MG63 (cell line): ENCODE results near the gene BICRA. TPM values are rescaled to one million over a fixed set of nuclear protein-coding genes. Genes with fewer than 3 reads are reported as not detected.
"Not testable (repeated sequence)": the region's sequence is repeated elsewhere in the genome, so short reads cannot be mapped to it uniquely, and the experiment has no call there.

Experiments
- DNase-seq: peaks from one replicate; pipeline ENCODE4 v3.0.0-alpha.2; 2020
- H3K27me3 ChIP-seq: fragments of 250-450 bp; sonication (Bioruptor Pico); 2 replicates; pipeline ENCODE4 v1.5.1; 2020; ENCODE audit warnings: mild to moderate bottlenecking, moderate library complexity
- H3K36me3 ChIP-seq: fragments of 250-450 bp; sonication (Bioruptor Pico); 2 replicates; pipeline ENCODE4 v1.5.1; 2020; ENCODE audit warnings: mild to moderate bottlenecking, moderate library complexity
- H3K4me3 ChIP-seq: fragments of 250-450 bp; sonication (Bioruptor Pico); 2 replicates; pipeline ENCODE4 v1.5.1; 2020; ENCODE audit warnings: mild to moderate bottlenecking, moderate library complexity
- H3K9me3 ChIP-seq: fragments of 250-450 bp; sonication (Bioruptor Pico); 2 replicates; pipeline ENCODE4 v1.5.1; 2020; ENCODE audit warnings: mild to moderate bottlenecking, moderate library complexity
- total RNA-seq: library from RNA; depleted of rRNA; stranded (reverse); fragments of >200 nt; shearing (Covaris generic); gene quantifications from 2 replicates; pipeline ENCODE4 v1.2.3, GENCODE V29; 2014; ENCODE audit warnings: low replicate concordance; rRNA removed

BICRA gene
- total RNA-seq: 0.10 and 0.52 TPM in 2 replicates

DNA sequence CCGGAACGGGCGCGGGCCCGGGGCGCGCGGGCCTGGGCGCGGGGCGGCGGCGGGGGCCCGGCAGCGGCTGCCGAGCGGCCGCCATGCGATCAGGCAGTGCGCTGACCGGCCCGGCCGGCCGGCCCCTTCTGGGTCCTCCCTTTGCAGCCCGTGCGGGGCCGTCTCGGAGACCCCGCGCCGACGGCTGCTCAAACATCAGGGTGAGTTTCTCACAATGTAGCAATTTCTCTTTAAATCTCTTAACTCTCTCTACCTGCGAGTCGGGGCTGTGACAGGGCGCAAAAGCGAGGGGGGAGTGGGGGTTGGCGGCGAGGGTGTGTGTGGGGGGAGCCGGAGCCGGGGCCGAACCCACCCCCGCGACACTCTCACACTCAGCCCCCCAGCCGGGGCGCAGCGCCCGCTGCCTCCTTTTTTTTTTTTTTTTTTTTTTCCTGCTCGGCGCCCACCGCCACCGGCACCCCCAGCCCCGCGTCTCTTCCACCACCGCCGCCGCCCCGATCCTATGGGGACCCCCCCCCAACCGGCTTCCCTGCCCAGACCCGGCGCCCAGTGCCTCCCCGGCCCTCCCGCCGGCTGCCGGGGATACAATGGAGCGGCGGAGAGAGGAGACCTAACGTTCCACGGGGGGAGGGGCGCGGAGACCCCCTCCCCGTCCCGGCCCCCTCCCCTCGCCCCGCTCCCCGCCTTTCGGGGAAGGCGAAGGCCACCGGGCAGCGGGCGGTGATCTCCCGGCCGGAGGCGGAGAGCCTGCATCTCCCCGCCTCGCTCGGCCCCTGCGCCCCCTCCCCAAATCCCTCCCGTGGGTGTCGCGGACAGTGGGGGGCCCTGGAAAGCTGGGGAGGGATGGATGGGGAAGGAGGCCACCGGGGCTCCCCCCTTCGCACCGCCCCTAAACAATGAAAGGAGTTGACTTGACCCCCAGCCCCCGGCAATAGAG, at the start of gene BICRA:
BICRA (plus strand) TSS at position 166 of the 937 bp plus-strand sequence. CDS start 64,441 bp downstream, outside the sequence.
- peak within 1 kb of the TSS; percentile 100 for H3K4me3 ChIP-seq
- no peaks in the 10 kb centered on the region for H3K27me3 ChIP-seq
- H3K36me3 ChIP-seq: peaks cover 9% of the 10 kb centered on the region
- no peaks in the 10 kb centered on the region for H3K9me3 ChIP-seq
- DNase-seq: peak; percentile 83

DNA sequence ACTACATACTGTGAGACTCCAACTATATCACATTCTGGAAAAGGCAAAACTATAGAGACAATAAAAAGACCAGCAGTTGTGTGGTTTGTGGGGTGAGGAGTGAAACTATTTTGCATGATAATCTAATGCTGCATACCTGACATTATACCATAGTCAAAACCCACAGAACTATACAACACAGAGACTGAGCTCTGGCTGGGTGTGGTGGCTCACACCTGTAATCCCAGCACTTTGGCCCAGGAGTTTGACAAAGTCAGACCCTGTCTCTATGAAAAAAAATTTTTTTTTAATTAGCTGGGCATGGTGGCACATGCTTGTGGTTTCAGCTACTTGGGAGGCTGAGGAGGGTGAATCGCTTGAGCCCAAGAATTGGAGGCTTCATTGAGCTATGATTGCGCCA, 47.9 kb upstream of the BICRA start:
- no peaks in the 10 kb centered on the region for H3K36me3 ChIP-seq
- no peaks in the 10 kb centered on the region for H3K27me3 ChIP-seq
- DNase-seq: no peak
- H3K9me3 ChIP-seq: no peaks in the 10 kb centered on the region
- no peak overlapping the region for H3K4me3 ChIP-seq

- no peak for DNase-seq
- Histone ChIP-seq H3K36me3 (no peaks in the 10 kb centered on the region), H3K27me3 (no peaks in the 10 kb centered on the region), H3K9me3 (no peaks in the 10 kb centered on the region), H3K4me3 (no peak overlapping the region)
Measured at GRCh38 chr19:47561440-47562057, 47.4 kb upstream of the BICRA start.

DNA sequence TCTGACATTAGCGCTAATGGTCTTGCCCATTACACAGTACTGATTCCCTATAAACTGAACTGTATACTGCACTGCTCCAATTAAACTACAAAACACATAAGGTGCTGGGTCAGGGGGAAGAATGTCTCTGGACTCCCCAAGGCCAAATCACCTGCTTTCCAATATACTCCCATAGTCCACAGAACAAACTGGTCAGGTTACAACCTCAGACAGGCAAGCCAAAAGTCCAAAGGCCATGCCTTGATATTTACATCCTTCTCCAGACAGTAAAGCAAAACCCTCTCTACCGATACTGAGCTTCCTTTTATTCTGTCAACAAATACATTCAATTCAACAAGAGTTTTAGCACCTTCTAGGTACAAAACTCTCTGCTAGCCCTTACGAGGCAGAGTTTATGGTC, 44.9 kb upstream of the BICRA start:
- no peaks in the 10 kb centered on the region for H3K36me3 ChIP-seq
- no peaks in the 10 kb centered on the region for H3K9me3 ChIP-seq
- H3K27me3 ChIP-seq: no peaks in the 10 kb centered on the region
- DNase-seq: no peak
- H3K4me3 ChIP-seq: no peak overlapping the region

- H3K4me3 ChIP-seq: no peak overlapping the region
- no peaks in the 10 kb centered on the region for H3K9me3 ChIP-seq
- DNase-seq: no peak
- no peaks in the 10 kb centered on the region for H3K27me3 ChIP-seq
- no peaks in the 10 kb centered on the region for H3K36me3 ChIP-seq
Measured at GRCh38 chr19:47569331-47569730, 39.6 kb upstream of the BICRA start.

- no peak overlapping the region for H3K4me3 ChIP-seq
Measured at GRCh38 chr19:47572635-47573034, 36.3 kb upstream of the BICRA start.

DNA sequence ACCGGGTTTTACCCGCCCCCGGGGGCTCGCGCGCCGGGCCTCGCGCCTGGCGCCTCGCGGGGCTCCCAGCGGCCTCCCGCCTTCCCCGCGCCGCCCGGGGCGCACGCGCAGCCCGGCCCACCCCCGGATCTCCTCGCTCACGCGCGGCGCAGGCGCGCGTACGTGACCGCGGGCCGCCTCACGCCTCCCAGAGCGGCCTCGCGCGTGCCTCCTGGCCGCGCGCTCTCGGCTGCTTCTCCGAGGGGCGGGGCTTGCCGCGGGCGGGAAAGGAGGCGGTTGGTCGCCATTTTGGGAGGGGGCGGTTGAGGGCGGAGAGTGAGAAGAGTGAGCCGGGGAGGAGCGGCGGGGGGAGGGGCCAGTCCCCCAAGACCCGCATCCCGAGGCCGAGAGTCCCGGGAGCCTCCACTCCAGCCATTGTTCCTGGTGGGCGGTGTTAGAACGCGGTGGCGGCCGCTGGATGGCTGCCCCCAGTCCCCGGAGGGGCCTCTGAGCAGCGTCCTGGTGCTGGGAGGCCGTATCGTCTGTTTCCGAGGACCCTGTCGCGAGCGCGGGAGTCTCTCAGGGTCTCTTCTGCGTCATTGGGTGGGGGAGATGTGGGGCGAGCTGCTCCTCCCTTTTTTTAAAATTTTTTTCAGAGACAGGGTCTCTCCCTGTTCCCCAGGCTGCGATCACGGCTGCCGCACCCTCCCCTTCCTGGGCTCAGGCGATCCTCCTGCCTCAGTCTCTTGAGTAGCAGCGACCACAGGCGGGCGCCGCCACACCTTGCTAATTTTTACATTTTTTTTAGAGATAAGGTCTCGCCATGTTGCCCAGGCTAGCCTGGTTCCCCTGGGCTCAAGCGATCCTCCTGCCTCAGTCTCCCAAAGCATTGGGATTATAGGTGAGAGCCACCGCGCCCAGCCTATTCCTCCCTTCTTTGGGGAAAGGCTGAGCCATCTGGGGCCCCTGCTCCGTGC, 35.6 kb upstream of the BICRA start, which contains the start of gene ZNF541:
ZNF541 (minus strand) TSS at position 78 of the 956 bp plus-strand sequence. CDS start 17,292 bp downstream, outside the sequence.
- H3K36me3 ChIP-seq: no peaks in the 10 kb centered on the region
- DNase-seq: no peak
- H3K9me3 ChIP-seq: no peaks in the 10 kb centered on the region
- no peaks in the 10 kb centered on the region for H3K27me3 ChIP-seq
- H3K4me3 ChIP-seq: no peak within 1 kb of the TSS

More at GRCh38 chr19:47572635-47573034, 36.3 kb upstream of the BICRA start:
- no peaks in the 10 kb centered on the region for H3K9me3 ChIP-seq
- H3K36me3 ChIP-seq: no peaks in the 10 kb centered on the region
- DNase-seq: no peak
- H3K27me3 ChIP-seq: no peaks in the 10 kb centered on the region

GRCh38 chr19:47580397-47580796, 28.5 kb upstream of the BICRA start:
- Histone ChIP-seq H3K9me3 (peaks cover 3% of the 10 kb centered on the region; the same call in 1 of the 2 replicates), H3K36me3 (no peaks in the 10 kb centered on the region)
- no peak for DNase-seq

GRCh38 chr19:47581605-47582319, 27.2 kb upstream of the BICRA start:
- Histone ChIP-seq H3K36me3 (no peaks in the 10 kb centered on the region), H3K4me3 (no peak overlapping the region), H3K27me3 (no peaks in the 10 kb centered on the region), H3K9me3 (peaks cover 15% of the 10 kb centered on the region)
- DNase-seq: no peak

More at GRCh38 chr19:47580397-47580796, 28.5 kb upstream of the BICRA start:
- Histone ChIP-seq H3K27me3 (no peaks in the 10 kb centered on the region), H3K4me3 (no peak overlapping the region)

DNA sequence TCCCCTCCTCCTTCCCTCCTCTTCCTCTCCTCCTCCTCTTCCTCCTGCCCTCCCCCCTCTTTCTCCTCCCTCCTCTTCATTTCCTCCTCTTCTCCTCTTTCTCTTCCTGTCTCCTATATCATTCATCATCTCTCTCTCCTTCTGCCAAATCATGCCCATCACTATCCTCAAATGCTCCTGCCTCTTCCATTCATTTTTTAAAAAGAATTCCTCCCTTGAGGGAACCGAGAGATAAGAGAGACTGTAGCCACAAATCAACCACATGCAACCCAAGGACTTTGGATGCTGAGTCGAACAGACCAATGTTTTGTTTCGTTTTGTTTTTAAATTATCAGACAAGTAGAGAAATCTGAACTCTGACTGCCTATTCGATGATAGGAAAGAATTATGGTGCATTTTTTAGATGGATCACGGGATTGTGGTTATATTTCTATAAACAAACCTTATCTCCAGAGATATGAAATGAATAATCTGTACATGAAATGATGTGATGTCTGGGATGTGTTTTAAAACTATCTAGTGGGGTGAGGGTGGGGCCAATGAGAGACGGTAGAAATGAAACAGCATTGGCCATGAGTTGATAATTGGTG, 26.5 kb upstream of the BICRA start:
- H3K4me3 ChIP-seq: no peak overlapping the region; the same call in 1 of the 2 replicates
- no peaks in the 10 kb centered on the region for H3K36me3 ChIP-seq
- DNase-seq: no peak

DNA sequence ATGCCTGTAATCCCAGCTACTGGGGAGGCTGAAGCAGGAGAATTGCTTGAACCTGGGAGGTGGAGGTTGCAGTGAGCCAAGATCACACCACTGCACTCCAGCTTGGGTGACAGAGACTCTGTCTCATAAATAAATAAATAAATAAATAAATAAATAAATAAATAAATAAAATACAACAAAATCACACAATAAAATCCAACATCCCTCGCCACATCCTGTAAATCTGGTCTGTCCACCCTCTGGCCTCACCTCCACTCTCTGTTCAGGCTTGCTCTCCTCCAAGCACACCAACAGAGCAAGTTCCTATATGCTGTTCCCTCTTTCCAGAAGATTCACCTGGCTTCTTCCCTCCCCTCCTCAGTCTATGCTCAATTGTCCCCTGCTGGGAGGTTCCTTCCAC, 25.8 kb upstream of the BICRA start:
- H3K9me3 ChIP-seq: peaks cover 17% of the 10 kb centered on the region
- DNase-seq: not testable (repeated sequence)

More for the DNA sequence above, 26.5 kb upstream of the BICRA start:
- no peaks in the 10 kb centered on the region for H3K27me3 ChIP-seq
- peaks cover 17% of the 10 kb centered on the region for H3K9me3 ChIP-seq

GRCh38 chr19:47587295-47587694, 21.6 kb upstream of the BICRA start:
- Histone ChIP-seq H3K9me3 (peaks cover 17% of the 10 kb centered on the region), H3K36me3 (no peaks in the 10 kb centered on the region), H3K27me3 (no peaks in the 10 kb centered on the region), H3K4me3 (no peak overlapping the region)
- no peak for DNase-seq

More for the DNA sequence above, 25.8 kb upstream of the BICRA start:
- not testable (repeated sequence) for H3K4me3 ChIP-seq, H3K27me3 ChIP-seq, H3K36me3 ChIP-seq

GRCh38 chr19:47589824-47590223, 19.1 kb upstream of the BICRA start:
- no peak for DNase-seq
- Histone ChIP-seq H3K4me3 (no peak overlapping the region), H3K36me3 (no peaks in the 10 kb centered on the region), H3K9me3 (peaks cover 17% of the 10 kb centered on the region), H3K27me3 (no peaks in the 10 kb centered on the region)

GRCh38 chr19:47593860-47594259, 15.1 kb upstream of the BICRA start:
- Histone ChIP-seq H3K27me3 (no peaks in the 10 kb centered on the region), H3K4me3 (no peak overlapping the region), H3K9me3 (no peaks in the 10 kb centered on the region), H3K36me3 (no peaks in the 10 kb centered on the region)
- DNase-seq: no peak

- no peak for DNase-seq
- no peaks in the 10 kb centered on the region for H3K9me3 ChIP-seq
Measured at GRCh38 chr19:47595944-47596343, 13.0 kb upstream of the BICRA start.

More at GRCh38 chr19:47595944-47596343, 13.0 kb upstream of the BICRA start:
- no peak overlapping the region for H3K4me3 ChIP-seq
- H3K36me3 ChIP-seq: no peaks in the 10 kb centered on the region
- no peaks in the 10 kb centered on the region for H3K27me3 ChIP-seq
